HepG2 (cell line): ENCODE measurements around the gene ASTN1. TPM values are rescaled to one million over a fixed set of nuclear protein-coding genes. Genes with fewer than 3 reads are reported as not detected.

Source experiments
- ATAC-seq: fragments of 200-7000 bp; cut with Tn5 transposase; 3 replicates; pipeline ENCODE4 v1.9.1; 2020; ENCODE audit warnings: mild to moderate bottlenecking, moderate library complexity
- BruUV-seq: library from RNA; stranded (reverse); fragments of 400-500 nt; replicated peaks from 2 replicates; lab custom pipeline; 2021; lab: Mats Ljungman, UMichigan
- CTCF ChIA-PET: fragments of 300-600 bp; formaldehyde crosslinking; extraction: SDS; loops from one replicate; lab custom pipeline; 2021; ENCODE audit warnings: low total read pairs, inconsistent platforms, low intra/inter-chr PET ratio; lab: Yijun Ruan, JAX
- POLR2A ChIA-PET: fragments of 350-600 bp; sonication (Branson Sonifier 250); formaldehyde crosslinking; loops from one replicate; lab custom pipeline; 2020; ENCODE audit warnings: antibody characterized with exemption, inconsistent platforms; lab: Yijun Ruan, JAX
- DNase-seq: peaks from one replicate; pipeline ENCODE4 v3.0.0-alpha.2; 2015; ENCODE audit warnings: low spot score
- FAIRE-seq: peaks from 3 replicates; lab custom pipeline; 2011; peaks lifted over from hg19 to GRCh38; lab: Jason Lieb, UNC
- H2AFZ ChIP-seq: one replicate; pipeline ENCODE4 v1.6.1; 2011; ENCODE audit warnings: low read length, inconsistent platforms
- H3K27ac ChIP-seq: fragments of 300-600 bp; 3 replicates; pipeline ENCODE4 v1.8.0; 2011; ENCODE audit warnings: mixed run types, mild to moderate bottlenecking, mixed read lengths, low read length, inconsistent platforms; ENCODE audit not compliant: insufficient read depth; ENCODE audit errors: extremely low read length
- H3K27me3 ChIP-seq, 2 experiments: fragments of 200-600 bp in 1 of 2; 2 replicates in 1 of 2; 3 replicates in 1 of 2; pipeline versions ENCODE4 v1.6.0 to v1.8.0; 2011; ENCODE audit warnings: low read length in 2 of 2, mild to moderate bottlenecking in 2 of 2, moderate library complexity in 2 of 2, inconsistent platforms in 1 of 2; ENCODE audit not compliant: insufficient read depth in 2 of 2, control insufficient read depth in 1 of 2
- H3K36me3 ChIP-seq, 2 experiments: fragments of 200-600 bp in 1 of 2; replicated peaks in 1 of 2; 2 replicates in 1 of 2; 3 replicates in 1 of 2; pipeline versions ENCODE4 v1.5.1 to v1.8.0; 2011; ENCODE audit warnings: low read length in 2 of 2, inconsistent platforms in 1 of 2; ENCODE audit not compliant: insufficient read depth in 2 of 2, control insufficient read depth in 1 of 2
- H3K4me1 ChIP-seq: 2 replicates; pipeline ENCODE4 v1.5.1; 2012; ENCODE audit warnings: low read length, inconsistent platforms; ENCODE audit not compliant: insufficient read depth
- H3K4me2 ChIP-seq: 2 replicates; pipeline ENCODE4 v1.6.0; 2011; ENCODE audit warnings: low read depth, low read length, inconsistent platforms
- H3K4me3 ChIP-seq, 3 experiments: fragments of 200-600 bp in 1 of 3; sonication (generic), shearing (Covaris generic) in 1 of 3; replicated peaks in 1 of 3; 2 replicates each; pipeline ENCODE4 v1.5.1; 2011 to 2016; ENCODE audit warnings: low read length in 3 of 3, inconsistent platforms in 2 of 3, low read depth in 2 of 3, mild to moderate bottlenecking in 2 of 3, control low read depth in 1 of 3, mixed read lengths in 1 of 3; ENCODE audit not compliant: insufficient read depth in 1 of 3
- H3K79me2 ChIP-seq: one replicate; pipeline ENCODE4 v1.6.1; 2011; ENCODE audit warnings: low read length, inconsistent platforms; ENCODE audit not compliant: insufficient read depth
- H3K9ac ChIP-seq: 2 replicates; pipeline ENCODE4 v1.6.0; 2011; ENCODE audit warnings: mild to moderate bottlenecking, low read depth, low read length, inconsistent platforms; ENCODE audit not compliant: insufficient read depth
- H3K9me3 ChIP-seq: 2 replicates; pipeline ENCODE4 v1.5.1; 2012; ENCODE audit warnings: mild to moderate bottlenecking, low read length
- H4K20me1 ChIP-seq: 2 replicates; pipeline ENCODE4 v1.6.0; 2011; ENCODE audit warnings: inconsistent platforms, mild to moderate bottlenecking, low read length, moderate library complexity; ENCODE audit not compliant: insufficient read depth
- ATF7-NPFF ChIP-seq: sonication (generic); formaldehyde crosslinking; IDR thresholded peaks from 2 replicates; pipeline ENCODE4 v1.8.1; 2023; ENCODE audit warnings: mild to moderate bottlenecking, low read depth, missing genetic modification reagents, moderate library complexity
- FIP1L1 ChIP-seq: fragments of 200-400 bp; formaldehyde crosslinking; IDR thresholded peaks from 2 replicates; pipeline ENCODE4 v1.6.1; 2018; ENCODE audit warnings: low read depth, mild to moderate bottlenecking, low read length, moderate library complexity, borderline replicate concordance; ENCODE audit not compliant: insufficient read depth
- FOXO1 ChIP-seq: sonication (generic); formaldehyde crosslinking; IDR thresholded peaks from 2 replicates; pipeline ENCODE4 v1.4.0; 2020; ENCODE audit warnings: missing genetic modification reagents
- MEIS1 ChIP-seq: sonication (generic); formaldehyde crosslinking; IDR thresholded peaks from 2 replicates; pipeline ENCODE4 v1.9.0; 2021; ENCODE audit warnings: mild to moderate bottlenecking, missing genetic modification reagents, moderate library complexity, borderline replicate concordance
- MIER2 ChIP-seq: IDR thresholded peaks from 2 replicates; pipeline ENCODE4 v1.6.1; 2016; ENCODE audit warnings: missing biosample characterization, missing genetic modification reagents
- NCOR1 ChIP-seq: fragments of 200-600 bp; sonication (generic); IDR thresholded peaks from 2 replicates; pipeline ENCODE4 v1.7.0; 2017; ENCODE audit warnings: antibody characterized with exemption, low read length, borderline replicate concordance
- NFRKB ChIP-seq: fragments of 450-650 bp; IDR thresholded peaks from 2 replicates; pipeline ENCODE4 v1.6.1; 2017
- RBM22 ChIP-seq: fragments of 200-400 bp; formaldehyde crosslinking; optimal IDR thresholded peaks from 2 replicates; pipeline ENCODE3; 2017; ENCODE audit warnings: mild to moderate bottlenecking, low read length, moderate library complexity
- SALL1 ChIP-seq: sonication (generic); formaldehyde crosslinking; IDR thresholded peaks from 2 replicates; pipeline ENCODE4 v1.8.0; 2022; ENCODE audit warnings: mild to moderate bottlenecking, missing genetic modification reagents
- SOX6 ChIP-seq, 2 experiments: fragments of 450-650 bp in 1 of 2; sonication (generic) in 1 of 2; formaldehyde crosslinking in 1 of 2; IDR thresholded peaks; 2 replicates each; pipeline versions ENCODE4 v1.4.0 to v1.6.1; 2017 to 2020; ENCODE audit warnings: antibody characterized with exemption in 1 of 2, mild to moderate bottlenecking in 1 of 2, missing genetic modification reagents in 1 of 2
- ZNF160 ChIP-seq: sonication (generic); formaldehyde crosslinking; IDR thresholded peaks from 2 replicates; pipeline ENCODE4 v1.8.0; 2022; ENCODE audit warnings: mild to moderate bottlenecking, inconsistent platforms, missing genetic modification reagents
- ZNF556 ChIP-seq: sonication (generic); formaldehyde crosslinking; IDR thresholded peaks from 2 replicates; pipeline ENCODE4 v1.4.0; 2020; ENCODE audit warnings: mild to moderate bottlenecking, missing genetic modification reagents, borderline replicate concordance
- ZNF616 ChIP-seq: sonication (generic); formaldehyde crosslinking; IDR thresholded peaks from 2 replicates; pipeline ENCODE4 v1.5.0; 2020; ENCODE audit warnings: low read depth, mild to moderate bottlenecking, missing genetic modification reagents
- WGBS: methylation state at CpG from one replicate; pipeline ENCODE4 v1.1.6; 2017; ENCODE audit warnings: low lambda C conversion rate; 5-methylcytosine and 5-hydroxymethylcytosine counted together
- in situ Hi-C: cut with HindIII; loops from 2 replicates; pipeline ENCODE4 v1.10.0; 2017; ENCODE audit warnings: low pct_unique_long_range_greater_than_20kb; ENCODE audit not compliant: extremely low pct_ligation_motif_present
- intact Hi-C: fragments of 100-400 bp; cut with micrococcal nuclease; formaldehyde crosslinking; loops from one replicate; pipeline ENCODE4 v1.10.0; 2022; ENCODE audit not compliant: unreplicated experiment
- polyA plus RNA-seq, 8 experiments: library from polyadenylated mRNA; depleted of rRNA in 3 of 8; stranded (reverse) in 7 of 8; unstranded in 1 of 8; fragments of >200 nt; fragmentation: Illumina TruSeq in 4 of 8; extraction: Trizol in 4 of 8; gene quantifications; 2 replicates each; pipeline versions ENCODE4 v1.2.1 to v1.2.3, GENCODE V29; 2011 to 2016; ENCODE audit warnings: low read depth in 4 of 8, missing spikeins in 1 of 8, mixed read lengths in 1 of 8; ENCODE audit not compliant: insufficient read depth in 1 of 8
- total RNA-seq, 5 experiments: library from RNA; depleted of rRNA; stranded (reverse); fragments of >200 nt; fragmentation: Illumina TruSeq; extraction: Trizol; gene quantifications; 2 replicates each; pipeline ENCODE4 v1.2.3, GENCODE V29; 2016; ENCODE audit warnings: low read depth in 1 of 5

Gene ASTN1
- total and polyA plus RNA-seq, 2 of the 13 experiments (the other 11 are each of a cell fraction or from before 2014, with no cell fraction given): not detected

DNA sequence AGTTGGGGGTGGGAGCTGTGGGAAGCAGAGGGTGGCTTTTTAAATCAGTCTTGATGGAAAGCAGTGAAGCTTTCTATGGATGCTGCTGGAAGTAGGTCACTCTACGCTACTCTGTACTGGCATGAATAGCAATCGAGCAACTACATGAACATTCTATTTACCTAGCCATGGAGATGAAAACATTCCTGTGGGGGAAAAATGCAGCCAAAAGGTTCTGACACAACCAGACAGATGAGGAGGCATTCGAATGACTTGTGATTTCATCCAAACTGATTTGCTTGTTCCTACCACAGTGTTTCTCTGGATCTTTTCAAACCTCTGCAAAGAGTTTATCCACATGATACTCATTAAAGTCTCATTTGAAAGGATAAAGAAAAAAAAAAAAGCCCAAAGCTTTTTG is 95.0 kb downstream of the ASTN1 start:
- DNase-seq: no peak
- in situ Hi-C loops (no loop called here), intact Hi-C loops (no loop called here)
- H3K27me3 ChIP-seq: 0 out of 5 replicates have a peak, but pooled peaks cover 0 to 4% of the 10 kb centered on the region in 2 experiments
- H2AFZ ChIP-seq: no peak overlapping the region
- BruUV-seq: no TSS peak
- H3K9me3 ChIP-seq: no peaks in the 10 kb centered on the region
- no peak overlapping the region for H3K4me3 ChIP-seq
- no peak overlapping the region for H3K9ac ChIP-seq
- no peaks in the 10 kb centered on the region for H3K79me2 ChIP-seq
- ChIA-PET POLR2A (no interaction called here), CTCF (no interaction called here)
- no peak for ATAC-seq
- H3K4me2 ChIP-seq: no peak overlapping the region
- no peaks in the 10 kb centered on the region for H3K36me3 ChIP-seq
- no peaks in the 10 kb centered on the region for H4K20me1 ChIP-seq
- H3K27ac ChIP-seq: no peak overlapping the region
- WGBS: 17% methylated on average over 3 of the region's 3 CpGs
- FAIRE-seq: no peak
- no peak for TF ChIP-seq MEIS1 (CRISPR knock-in tag)
- no peak for TF ChIP-seq RBM22
- no peak for TF ChIP-seq ZNF160 (CRISPR knock-in tag)
- no peak for TF ChIP-seq ZNF556 (CRISPR knock-in tag)
- TF ChIP-seq FIP1L1: no peak
- TF ChIP-seq SALL1 (CRISPR knock-in tag): no peak
- TF ChIP-seq ATF7-NPFF: no peak
- no peak for TF ChIP-seq NCOR1
- no peak for TF ChIP-seq NFRKB
- no peak for TF ChIP-seq SOX6 (IDR thresholded peaks at IDR 0.05)
- TF ChIP-seq SOX6 (CRISPR knock-in tag; IDR thresholded peaks at IDR 0.05): no peak
- TF ChIP-seq ZNF616 (CRISPR knock-in tag): no peak
- TF ChIP-seq MIER2 (CRISPR knock-in tag): no peak
- no peak for TF ChIP-seq FOXO1 (CRISPR knock-in tag)
- TF ChIP-seq, all 625 proteins: peak for 0
- no peaks in the 10 kb centered on the region for H3K4me1 ChIP-seq
